ENCODE results near the gene CACNA1B.
"Not testable (repeated sequence)": the region's sequence is repeated elsewhere in the genome, so short reads cannot be mapped to it uniquely, and the experiment has no call there.

GRCh38 chr9:138142528-138143244, 265.1 kb downstream of the CACNA1B start:
- TF ChIP-seq CTCF, EP300, POLR2A, POLR2AphosphoS5 (IDR thresholded peaks at IDR 0.05): not testable (repeated sequence)
